ENCODE data around the gene FILIP1L. TPM values are rescaled to one million over a fixed set of nuclear protein-coding genes. Genes with fewer than 3 reads are reported as not detected.
A peak's percentile ranks its signal among the peaks of the same experiment; 100 is the strongest.

The FILIP1L gene
- polyA plus RNA-seq, 1 of the 3 experiments (the other 2 are of a cell fraction): 26.8 TPM

DNA sequence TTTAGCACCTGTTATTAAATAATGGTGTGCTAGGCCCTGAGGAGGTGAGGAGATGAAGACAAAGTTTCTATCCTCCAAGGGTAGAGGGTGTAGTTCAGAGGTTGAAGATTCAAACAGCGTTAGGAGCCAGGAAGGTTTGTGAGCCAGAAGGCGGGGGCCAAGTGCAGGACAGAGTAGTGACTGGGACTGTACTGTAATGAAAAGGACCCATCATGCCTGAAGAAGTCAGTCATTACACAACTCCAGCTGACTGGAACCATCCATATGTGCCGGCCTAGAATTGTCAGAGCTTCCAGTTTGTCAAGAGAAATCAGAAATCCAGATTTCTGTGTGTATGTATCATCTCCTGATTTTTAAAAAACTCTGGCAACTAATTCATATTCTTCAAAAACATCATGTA lies 54.8 kb downstream of the FILIP1L start:
- H3K27me3 ChIP-seq (ENCODE audit: insufficient read depth): no peaks in the 10 kb centered on the region
- TF ChIP-seq SMC3 (IDR thresholded peaks at IDR 0.05; ENCODE audit: low read depth, low read length) (no peak), MEF2A (IDR thresholded peaks at IDR 0.05; ENCODE audit: borderline replicate concordance, low read depth) (no peak), RCOR1 (IDR thresholded peaks at IDR 0.05; ENCODE audit: low read length) (no peak), GATA2 (CRISPR knock-in tag; IDR thresholded peaks at IDR 0.05) (no peak), CHD2 (IDR thresholded peaks at IDR 0.05; ENCODE audit: low read length, partially characterized antibody) (no peak), TCF12 (IDR thresholded peaks at IDR 0.05) (no peak)
- peaks cover 0 to 3% of the 10 kb centered on the region in 2 experiments; a peak in 1 of 4 replicates for H3K4me1 ChIP-seq (ENCODE audit: control insufficient read depth in 1 of 2, insufficient read depth in 2 of 2, low read depth in 1 of 2, low read length in 1 of 2)
- H3K4me2 ChIP-seq: no peak overlapping the region
- no peaks in the 10 kb centered on the region for H3K9me3 ChIP-seq
- H3K79me2 ChIP-seq (ENCODE audit: insufficient read depth): no peaks in the 10 kb centered on the region
- H3K9ac ChIP-seq: no peak overlapping the region
- POLR2A ChIA-PET: no interaction called here
- no peak overlapping the region for H2AFZ ChIP-seq (ENCODE audit: low read depth)
- no peak overlapping the region for H3K4me3 ChIP-seq (ENCODE audit: low read depth in 2 of 2, low read length in 1 of 2)
- H4K20me1 ChIP-seq (ENCODE audit: insufficient read depth): no peaks in the 10 kb centered on the region
- no peak overlapping the region for H3K27ac ChIP-seq (ENCODE audit: low read depth in 2 of 2, low read length in 1 of 2)
- 93% methylated on average over 3 of the region's 3 CpGs for WGBS (ENCODE audit: low lambda C conversion rate)
- H3K36me3 ChIP-seq (replicated peaks in 1 of 2; ENCODE audit: control insufficient read depth in 1 of 2, insufficient read depth in 2 of 2, low read length in 1 of 2): no peaks in the 10 kb centered on the region
- no peaks in the 10 kb centered on the region for H3F3A ChIP-seq (replicated peaks; ENCODE audit: insufficient read depth)
- CTCF ChIA-PET: interaction anchor here (1.6 to 5.4 kb wide), 3 partner anchors 9 to 195 kb away, joined by 4 to 33 read pairs (median 8); no protein-coding TSS in a partner anchor
- no peaks in the 10 kb centered on the region for H3K9me2 ChIP-seq
- no peak for DNase-seq

DNA sequence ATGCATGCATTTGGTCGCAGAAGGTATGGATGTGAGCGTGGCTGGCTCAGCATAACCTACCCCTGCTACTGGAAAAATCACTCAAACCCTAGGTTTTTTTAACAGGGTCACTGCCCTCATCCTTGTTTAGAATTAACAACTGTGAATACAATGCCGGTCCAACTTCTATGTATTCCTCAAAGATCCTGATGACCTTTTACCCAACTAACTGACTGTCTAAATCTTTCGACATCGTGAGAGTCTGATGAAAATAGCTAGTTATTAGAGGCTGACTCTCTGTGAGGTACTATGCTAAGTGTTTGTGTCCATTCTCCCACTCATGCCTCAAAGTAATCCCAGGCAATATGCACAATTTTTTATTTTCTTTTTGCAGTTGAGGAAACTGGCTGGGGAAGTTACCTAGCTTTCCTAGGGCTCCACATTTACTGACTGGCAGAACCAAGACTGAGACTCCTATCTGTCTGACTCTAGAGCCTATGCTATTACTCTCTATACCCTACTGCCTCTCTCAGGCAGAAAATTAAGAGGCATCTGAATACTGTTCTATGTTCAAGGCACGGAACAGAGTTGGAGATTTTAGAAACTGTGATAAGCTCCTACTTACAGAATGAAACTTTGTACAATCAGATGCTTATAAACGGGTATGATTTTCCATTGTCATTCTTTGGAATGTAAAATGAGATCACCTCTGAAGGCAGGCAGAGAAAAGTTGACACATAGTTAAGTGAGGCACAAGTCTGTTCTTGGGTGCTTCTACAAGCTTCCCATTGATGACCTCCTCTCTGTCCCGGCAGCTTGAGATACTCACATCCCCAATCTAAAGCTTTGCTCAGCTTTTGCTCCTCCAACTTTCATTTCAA lies 56.4 kb downstream of the FILIP1L start:
- Histone ChIP-seq H2AFZ (ENCODE audit: low read depth) (no peak overlapping the region), H3F3A (replicated peaks; ENCODE audit: insufficient read depth) (no peaks in the 10 kb centered on the region), H3K9ac (no peak overlapping the region), H3K4me2 (no peak overlapping the region), H3K9me2 (no peaks in the 10 kb centered on the region), H3K4me3 (ENCODE audit: low read depth in 2 of 2, low read length in 1 of 2) (no peak overlapping the region), H4K20me1 (ENCODE audit: insufficient read depth) (no peaks in the 10 kb centered on the region), H3K36me3 (replicated peaks in 1 of 2; ENCODE audit: control insufficient read depth in 1 of 2, insufficient read depth in 2 of 2, low read length in 1 of 2) (no peaks in the 10 kb centered on the region), H3K79me2 (ENCODE audit: insufficient read depth) (no peaks in the 10 kb centered on the region), H3K27me3 (ENCODE audit: insufficient read depth) (no peaks in the 10 kb centered on the region), H3K9me3 (no peaks in the 10 kb centered on the region), H3K4me1 (ENCODE audit: control insufficient read depth in 1 of 2, insufficient read depth in 2 of 2, low read depth in 1 of 2, low read length in 1 of 2) (peaks cover 0 to 3% of the 10 kb centered on the region in 2 experiments; a peak in 1 of 4 replicates), H3K27ac (ENCODE audit: low read depth in 2 of 2, low read length in 1 of 2) (no peak overlapping the region)
- POLR2A ChIA-PET: no interaction called here
- CTCF ChIA-PET: interaction anchor here (0.8 to 5.4 kb wide), 5 partner anchors 11 to 226 kb away, joined by 3 to 33 read pairs (median 4); no protein-coding TSS in a partner anchor
- DNase-seq: no peak
- TF ChIP-seq MEF2A (IDR thresholded peaks at IDR 0.05; ENCODE audit: borderline replicate concordance, low read depth) (no peak), GATA2 (CRISPR knock-in tag; IDR thresholded peaks at IDR 0.05) (no peak), RXRA (IDR thresholded peaks at IDR 0.05; ENCODE audit: borderline replicate concordance, low read depth) (no peak)
- TF ChIP-seq, protein P1, sequence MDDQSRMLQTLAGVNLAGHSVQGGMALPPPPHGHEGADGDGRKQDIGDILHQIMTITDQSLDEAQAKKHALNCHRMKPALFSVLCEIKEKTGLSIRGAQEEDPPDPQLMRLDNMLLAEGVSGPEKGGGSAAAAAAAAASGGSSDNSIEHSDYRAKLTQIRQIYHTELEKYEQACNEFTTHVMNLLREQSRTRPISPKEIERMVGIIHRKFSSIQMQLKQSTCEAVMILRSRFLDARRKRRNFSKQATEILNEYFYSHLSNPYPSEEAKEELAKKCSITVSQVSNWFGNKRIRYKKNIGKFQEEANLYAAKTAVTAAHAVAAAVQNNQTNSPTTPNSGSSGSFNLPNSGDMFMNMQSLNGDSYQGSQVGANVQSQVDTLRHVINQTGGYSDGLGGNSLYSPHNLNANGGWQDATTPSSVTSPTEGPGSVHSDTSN (IDR thresholded peaks at IDR 0.05): no peak
- TF ChIP-seq, protein P2, sequence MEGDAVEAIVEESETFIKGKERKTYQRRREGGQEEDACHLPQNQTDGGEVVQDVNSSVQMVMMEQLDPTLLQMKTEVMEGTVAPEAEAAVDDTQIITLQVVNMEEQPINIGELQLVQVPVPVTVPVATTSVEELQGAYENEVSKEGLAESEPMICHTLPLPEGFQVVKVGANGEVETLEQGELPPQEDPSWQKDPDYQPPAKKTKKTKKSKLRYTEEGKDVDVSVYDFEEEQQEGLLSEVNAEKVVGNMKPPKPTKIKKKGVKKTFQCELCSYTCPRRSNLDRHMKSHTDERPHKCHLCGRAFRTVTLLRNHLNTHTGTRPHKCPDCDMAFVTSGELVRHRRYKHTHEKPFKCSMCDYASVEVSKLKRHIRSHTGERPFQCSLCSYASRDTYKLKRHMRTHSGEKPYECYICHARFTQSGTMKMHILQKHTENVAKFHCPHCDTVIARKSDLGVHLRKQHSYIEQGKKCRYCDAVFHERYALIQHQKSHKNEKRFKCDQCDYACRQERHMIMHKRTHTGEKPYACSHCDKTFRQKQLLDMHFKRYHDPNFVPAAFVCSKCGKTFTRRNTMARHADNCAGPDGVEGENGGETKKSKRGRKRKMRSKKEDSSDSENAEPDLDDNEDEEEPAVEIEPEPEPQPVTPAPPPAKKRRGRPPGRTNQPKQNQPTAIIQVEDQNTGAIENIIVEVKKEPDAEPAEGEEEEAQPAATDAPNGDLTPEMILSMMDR (IDR thresholded peaks at IDR 0.05): 0 out of 2 replicates have a peak, but pooled peaks have one; percentile 8
- 91% methylated on average over 8 of the region's 8 CpGs for WGBS (ENCODE audit: low lambda C conversion rate)

All from SK-N-SH (cell line).